Measurements from ENCODE around the gene HACD4. TPM values are rescaled to one million over a fixed set of nuclear protein-coding genes. Genes with fewer than 3 reads are reported as not detected.

The HACD4 gene
- polyA plus RNA-seq, 1 donor (not counting 4 experiments of a cell fraction or from before 2014, with no cell fraction given): 10.4 TPM

- no peak overlapping the region for H3K27ac ChIP-seq (ENCODE audit: control insufficient read depth, insufficient read depth, low read length)
- no peaks in the 10 kb centered on the region for H3K4me1 ChIP-seq (ENCODE audit: control insufficient read depth, extremely low read depth, insufficient read depth, low read length)
- H3K27me3 ChIP-seq (ENCODE audit: control insufficient read depth, extremely low read depth, insufficient read depth, low read length): no peaks in the 10 kb centered on the region
- H2AFZ ChIP-seq (ENCODE audit: control insufficient read depth, low read length): no peak overlapping the region
- H3K4me2 ChIP-seq (ENCODE audit: control insufficient read depth, extremely low read depth, insufficient read depth, low read depth, low read length): no peak overlapping the region
- H3K4me3 ChIP-seq (ENCODE audit: control insufficient read depth in 2 of 3, extremely low read depth in 1 of 3, insufficient read depth in 2 of 3, low read depth in 1 of 3, low read length in 3 of 3): no peak overlapping the region
- peaks cover 0 to 6% of the 10 kb centered on the region in 2 experiments for H3K36me3 ChIP-seq (ENCODE audit: control insufficient read depth in 2 of 2, extremely low read depth in 1 of 2, insufficient read depth in 2 of 2, low read length in 2 of 2)
- H3K79me2 ChIP-seq (ENCODE audit: control insufficient read depth, insufficient read depth, low read length): no peaks in the 10 kb centered on the region
- no peaks in the 10 kb centered on the region for H3K9me3 ChIP-seq (ENCODE audit: control insufficient read depth, low read depth, low read length)
- no peak overlapping the region for H3K9ac ChIP-seq (ENCODE audit: control insufficient read depth, extremely low read depth, insufficient read depth, low read length)
- dilution Hi-C loops (cut with MboI; ENCODE audit: extremely low pct_ligation_motif_present, low sequenced_read_pairs): no loop called here
- DNase-seq (ENCODE audit: low read depth, low spot score) (no peak), FAIRE-seq (no peak)
- H4K20me1 ChIP-seq (ENCODE audit: control insufficient read depth, extremely low read depth, insufficient read depth, low read length): no peaks in the 10 kb centered on the region
- no peak for TF ChIP-seq CTCF (optimal IDR thresholded peaks at IDR 0.05 in 1 of 3, IDR thresholded peaks at IDR 0.05 in 1 of 3, conservative IDR thresholded peaks at IDR 0.05 in 1 of 3; ENCODE audit: extremely low read depth in 1 of 3, insufficient read depth in 2 of 3, low read length in 3 of 3)
- TF ChIP-seq EZH2 (IDR thresholded peaks at IDR 0.05; ENCODE audit: low read length): no peak
- H3K9me1 ChIP-seq (ENCODE audit: control insufficient read depth, extremely low read depth, insufficient read depth, low read length): no peaks in the 10 kb centered on the region
Observed at GRCh38 chr9:20989923-20990341, 41.5 kb downstream of the HACD4 start.

GRCh38 chr9:20988671-20989315 lies 42.6 kb downstream of the HACD4 start:
- Histone ChIP-seq H3K4me1 (ENCODE audit: control insufficient read depth, extremely low read depth, insufficient read depth, low read length) (no peaks in the 10 kb centered on the region), H3K9ac (ENCODE audit: control insufficient read depth, extremely low read depth, insufficient read depth, low read length) (no peak overlapping the region), H3K36me3 (ENCODE audit: control insufficient read depth in 2 of 2, extremely low read depth in 1 of 2, insufficient read depth in 2 of 2, low read length in 2 of 2) (peaks cover 0 to 4% of the 10 kb centered on the region in 2 experiments), H3K27ac (ENCODE audit: control insufficient read depth, insufficient read depth, low read length) (no peak overlapping the region), H2AFZ (ENCODE audit: control insufficient read depth, low read length) (no peak overlapping the region), H3K4me2 (ENCODE audit: control insufficient read depth, extremely low read depth, insufficient read depth, low read depth, low read length) (no peak overlapping the region), H3K4me3 (ENCODE audit: control insufficient read depth in 2 of 3, extremely low read depth in 1 of 3, insufficient read depth in 2 of 3, low read depth in 1 of 3, low read length in 3 of 3) (no peak overlapping the region), H3K79me2 (ENCODE audit: control insufficient read depth, insufficient read depth, low read length) (no peaks in the 10 kb centered on the region), H4K20me1 (ENCODE audit: control insufficient read depth, extremely low read depth, insufficient read depth, low read length) (no peaks in the 10 kb centered on the region), H3K9me3 (ENCODE audit: control insufficient read depth, low read depth, low read length) (no peaks in the 10 kb centered on the region), H3K9me1 (ENCODE audit: control insufficient read depth, extremely low read depth, insufficient read depth, low read length) (no peaks in the 10 kb centered on the region), H3K27me3 (ENCODE audit: control insufficient read depth, extremely low read depth, insufficient read depth, low read length) (no peaks in the 10 kb centered on the region)
- FAIRE-seq (no peak), DNase-seq (ENCODE audit: low read depth, low spot score) (no peak)
- no peak for TF ChIP-seq CTCF (optimal IDR thresholded peaks at IDR 0.05 in 1 of 3, IDR thresholded peaks at IDR 0.05 in 1 of 3, conservative IDR thresholded peaks at IDR 0.05 in 1 of 3; ENCODE audit: extremely low read depth in 1 of 3, insufficient read depth in 2 of 3, low read length in 3 of 3)
- TF ChIP-seq EZH2 (IDR thresholded peaks at IDR 0.05; ENCODE audit: low read length): no peak
- dilution Hi-C loops (cut with MboI; ENCODE audit: extremely low pct_ligation_motif_present, low sequenced_read_pairs): no loop called here
